GM23248 (cell line): ENCODE data around the gene ANTXR2.

Source experiments
- EZH2 ChIP-seq: fragments of 200-600 bp; sonication (generic); IDR thresholded peaks from 2 replicates; pipeline ENCODE4 v1.6.1; 2018; ENCODE audit warnings: antibody characterized with exemption, mild to moderate bottlenecking; ENCODE audit not compliant: insufficient read depth, poor library complexity, severe bottlenecking
- EZH2phosphoT487 ChIP-seq: fragments of 200-600 bp; sonication (generic); IDR thresholded peaks from 2 replicates; pipeline ENCODE4 v1.6.1; 2018; ENCODE audit warnings: antibody characterized with exemption, moderate library complexity, mild to moderate bottlenecking, low read depth; ENCODE audit not compliant: insufficient read depth

DNA sequence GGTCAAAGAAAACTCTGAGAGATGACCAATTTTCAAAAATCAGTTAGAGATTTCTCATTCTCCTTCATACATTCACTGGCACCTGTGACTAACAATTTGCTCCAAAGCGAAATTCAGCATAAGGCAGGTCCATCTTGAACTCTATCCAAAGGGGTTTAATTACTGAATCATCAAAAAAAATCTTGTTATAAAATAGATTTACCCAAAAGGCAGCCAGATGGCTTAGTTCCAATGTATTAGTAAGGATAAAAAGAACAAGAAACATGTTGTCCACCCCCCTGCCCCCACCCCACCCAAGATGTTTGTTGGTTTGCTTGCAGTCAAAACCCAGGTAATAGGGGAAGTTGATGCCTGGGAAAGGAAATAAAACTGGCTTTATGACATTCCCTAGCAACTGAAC lies 200.3 kb downstream of the ANTXR2 start:
- TF ChIP-seq EZH2, result no peak
- no peak for TF ChIP-seq EZH2phosphoT487
